ENCODE measurements around the gene ERVH48-1. TPM values are rescaled to one million over a fixed set of nuclear protein-coding genes. Genes with fewer than 3 reads are reported as not detected.

Gene ERVH48-1
- total and polyA plus RNA-seq, 2 of the 8 experiments (the other 6 are each of a cell fraction or from before 2014, with no cell fraction given): 4.2 to 17.7 TPM

- TF ChIP-seq JUND (IDR thresholded peaks at IDR 0.05; ENCODE audit: low read length) (peak; percentile 60; the same call in 1 of the 2 replicates), RAD21 (IDR thresholded peaks at IDR 0.05 in 1 of 2, conservative IDR thresholded peaks at IDR 0.05 in 1 of 2; ENCODE audit: low read depth in 2 of 2, low read length in 2 of 2) (no peak), KDM1A (IDR thresholded peaks at IDR 0.05; ENCODE audit: borderline replicate concordance, low read length) (no peak), TAF1 (IDR thresholded peaks at IDR 0.05; ENCODE audit: low read depth, low read length) (peak; percentile 98), RXRA (IDR thresholded peaks at IDR 0.05; ENCODE audit: insufficient read depth, low read depth, low read length) (no peak), RFX5 (IDR thresholded peaks at IDR 0.05; ENCODE audit: borderline replicate concordance, low read depth, low read length) (no peak), ZNF274 (IDR thresholded peaks at IDR 0.05; ENCODE audit: borderline replicate concordance, extremely low read depth, low read length) (no peak), TAF7 (optimal IDR thresholded peaks at IDR 0.05; ENCODE audit: borderline replicate concordance, low read depth, low read length) (peak; percentile 91), SUZ12 (IDR thresholded peaks at IDR 0.05; ENCODE audit: low read length) (no peak), POLR2AphosphoS5 (IDR thresholded peaks at IDR 0.05; ENCODE audit: low read depth, low read length) (peak; percentile 99), GABPA (IDR thresholded peaks at IDR 0.05; ENCODE audit: borderline replicate concordance, insufficient read depth, low read length) (peak; percentile 81; the same call in 1 of the 2 replicates), PHF8 (conservative IDR thresholded peaks at IDR 0.05; ENCODE audit: low read depth, low read length) (peak; percentile 96), RBBP5 (IDR thresholded peaks at IDR 0.05; ENCODE audit: borderline replicate concordance, low read depth, low read length) (peak; percentile 83; the same call in 1 of the 2 replicates), TEAD4 (IDR thresholded peaks at IDR 0.05; ENCODE audit: low read depth, low read length) (no peak), SIX5 (IDR thresholded peaks at IDR 0.05; ENCODE audit: low read depth, low read length) (no peak), CEBPB (IDR thresholded peaks at IDR 0.05; ENCODE audit: low read depth, low read length) (no peak), NANOG (IDR thresholded peaks at IDR 0.05; ENCODE audit: insufficient read depth, low read depth, low read length, poor library complexity, severe bottlenecking) (no peak), MAX (IDR thresholded peaks at IDR 0.05) (peak; percentile 99)
- TF ChIP-seq, protein P1, sequence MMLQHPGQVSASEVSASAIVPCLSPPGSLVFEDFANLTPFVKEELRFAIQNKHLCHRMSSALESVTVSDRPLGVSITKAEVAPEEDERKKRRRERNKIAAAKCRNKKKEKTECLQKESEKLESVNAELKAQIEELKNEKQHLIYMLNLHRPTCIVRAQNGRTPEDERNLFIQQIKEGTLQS (IDR thresholded peaks at IDR 0.05; ENCODE audit: insufficient read depth, low read depth, low read length): peak; percentile 95
- TF ChIP-seq, protein P2, sequence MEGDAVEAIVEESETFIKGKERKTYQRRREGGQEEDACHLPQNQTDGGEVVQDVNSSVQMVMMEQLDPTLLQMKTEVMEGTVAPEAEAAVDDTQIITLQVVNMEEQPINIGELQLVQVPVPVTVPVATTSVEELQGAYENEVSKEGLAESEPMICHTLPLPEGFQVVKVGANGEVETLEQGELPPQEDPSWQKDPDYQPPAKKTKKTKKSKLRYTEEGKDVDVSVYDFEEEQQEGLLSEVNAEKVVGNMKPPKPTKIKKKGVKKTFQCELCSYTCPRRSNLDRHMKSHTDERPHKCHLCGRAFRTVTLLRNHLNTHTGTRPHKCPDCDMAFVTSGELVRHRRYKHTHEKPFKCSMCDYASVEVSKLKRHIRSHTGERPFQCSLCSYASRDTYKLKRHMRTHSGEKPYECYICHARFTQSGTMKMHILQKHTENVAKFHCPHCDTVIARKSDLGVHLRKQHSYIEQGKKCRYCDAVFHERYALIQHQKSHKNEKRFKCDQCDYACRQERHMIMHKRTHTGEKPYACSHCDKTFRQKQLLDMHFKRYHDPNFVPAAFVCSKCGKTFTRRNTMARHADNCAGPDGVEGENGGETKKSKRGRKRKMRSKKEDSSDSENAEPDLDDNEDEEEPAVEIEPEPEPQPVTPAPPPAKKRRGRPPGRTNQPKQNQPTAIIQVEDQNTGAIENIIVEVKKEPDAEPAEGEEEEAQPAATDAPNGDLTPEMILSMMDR (IDR thresholded peaks at IDR 0.05; ENCODE audit: control extremely low read depth in 1 of 3, insufficient read depth in 1 of 3, low read depth in 1 of 3, low read length in 3 of 3): no peak
Measured at GRCh38 chr21:42878993-42879787, 46.2 kb downstream of the ERVH48-1 start, which contains the start of gene WDR4 (continued).
